AG08395 (cell line): ENCODE results near the gene PRKACA.
A peak's percentile ranks its signal among the peaks of the same experiment; 100 is the strongest.
"Not testable (repeated sequence)": the region's sequence is repeated elsewhere in the genome, so short reads cannot be mapped to it uniquely, and the experiment has no call there.

Source experiments
- DNase-seq: peaks from one replicate; pipeline ENCODE4 v3.0.0; 2012; ENCODE audit warnings: mixed read lengths, low spot score

Gene PRKACA

GRCh38 chr19:14147797-14148605 is 30.4 kb upstream of the PRKACA start:
- DNase-seq: peak; percentile 89

GRCh38 chr19:14146789-14147216 is 29.2 kb upstream of the PRKACA start:
- peak; percentile 89 for DNase-seq

- not testable (repeated sequence) for DNase-seq
Observed at GRCh38 chr19:14146169-14146568, 28.6 kb upstream of the PRKACA start.

- DNase-seq: no peak
Observed at GRCh38 chr19:14145381-14145780, 27.8 kb upstream of the PRKACA start.

- DNase-seq: no peak
Observed at GRCh38 chr19:14142262-14143190, 25.0 kb upstream of the PRKACA start.

GRCh38 chr19:14141041-14141440 is 23.5 kb upstream of the PRKACA start:
- no peak for DNase-seq

- DNase-seq: no peak
Observed at GRCh38 chr19:14139944-14140343, 22.4 kb upstream of the PRKACA start.

- no peak for DNase-seq
Observed at GRCh38 chr19:14138576-14139265, 21.2 kb upstream of the PRKACA start.

- DNase-seq: peak; percentile 99
Observed at GRCh38 chr19:14136509-14137281, 19.1 kb upstream of the PRKACA start, which contains the start of gene ASF1B. Gene ASF1B (minus strand): TSS chr19:14136589. CDS start chr19:14136456, 133 bp downstream.

GRCh38 chr19:14135985-14136508 is 18.5 kb upstream of the PRKACA start:
- DNase-seq: no peak

GRCh38 chr19:14135355-14135754 is 17.8 kb upstream of the PRKACA start:
- no peak for DNase-seq

GRCh38 chr19:14127929-14128509 is 10.5 kb upstream of the PRKACA start:
- no peak for DNase-seq

- no peak for DNase-seq
Observed at GRCh38 chr19:14127176-14127575, 9.6 kb upstream of the PRKACA start.

GRCh38 chr19:14122924-14123323 is 5.4 kb upstream of the PRKACA start:
- DNase-seq: no peak

- no peak for DNase-seq
Observed at GRCh38 chr19:14120497-14120780, 2.9 kb upstream of the PRKACA start.

GRCh38 chr19:14119644-14120496 is 2.3 kb upstream of the PRKACA start:
- no peak for DNase-seq

GRCh38 chr19:14119146-14119545 is 1.6 kb upstream of the PRKACA start:
- DNase-seq: no peak

GRCh38 chr19:14118165-14119051 is 846 bp upstream of the PRKACA start:
- DNase-seq: peak; percentile 76
